Measurements from ENCODE around the gene MAB21L3.

- no peak for TF ChIP-seq CTCF (IDR thresholded peaks at IDR 0.05)
- no peak for TF ChIP-seq POLR2A (IDR thresholded peaks at IDR 0.05)
Observed at GRCh38 chr1:116106646-116107045, 4.6 kb upstream of the MAB21L3 start.

Data from heart left ventricle (tissue), 13 donors.